ENCODE measurements around the gene LRRC2.

The LRRC2 gene

GRCh38 chr3:46471371-46471914 is 94.7 kb downstream of the LRRC2 start:
- no peak for DNase-seq

DNA sequence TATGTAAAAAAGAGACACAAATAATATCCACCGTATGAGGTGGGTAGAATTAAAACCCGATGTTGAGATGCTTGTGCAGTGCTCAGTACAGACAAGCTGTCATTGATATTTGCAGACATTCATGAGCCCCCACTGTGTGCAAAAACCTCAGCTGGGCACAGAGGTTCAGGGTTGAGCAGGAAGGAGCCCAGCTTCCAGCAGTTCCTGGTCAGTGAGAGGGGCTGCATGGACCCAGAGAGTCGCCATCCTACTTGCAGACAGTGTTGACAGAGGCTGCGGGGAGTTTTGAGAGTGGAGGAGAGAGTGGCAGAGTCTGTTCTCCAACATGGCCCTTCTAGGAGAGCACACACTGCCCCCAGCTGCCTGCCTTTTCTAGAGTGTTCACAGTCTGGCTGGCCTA is 95.3 kb downstream of the LRRC2 start:
- DNase-seq = no peak

DNA sequence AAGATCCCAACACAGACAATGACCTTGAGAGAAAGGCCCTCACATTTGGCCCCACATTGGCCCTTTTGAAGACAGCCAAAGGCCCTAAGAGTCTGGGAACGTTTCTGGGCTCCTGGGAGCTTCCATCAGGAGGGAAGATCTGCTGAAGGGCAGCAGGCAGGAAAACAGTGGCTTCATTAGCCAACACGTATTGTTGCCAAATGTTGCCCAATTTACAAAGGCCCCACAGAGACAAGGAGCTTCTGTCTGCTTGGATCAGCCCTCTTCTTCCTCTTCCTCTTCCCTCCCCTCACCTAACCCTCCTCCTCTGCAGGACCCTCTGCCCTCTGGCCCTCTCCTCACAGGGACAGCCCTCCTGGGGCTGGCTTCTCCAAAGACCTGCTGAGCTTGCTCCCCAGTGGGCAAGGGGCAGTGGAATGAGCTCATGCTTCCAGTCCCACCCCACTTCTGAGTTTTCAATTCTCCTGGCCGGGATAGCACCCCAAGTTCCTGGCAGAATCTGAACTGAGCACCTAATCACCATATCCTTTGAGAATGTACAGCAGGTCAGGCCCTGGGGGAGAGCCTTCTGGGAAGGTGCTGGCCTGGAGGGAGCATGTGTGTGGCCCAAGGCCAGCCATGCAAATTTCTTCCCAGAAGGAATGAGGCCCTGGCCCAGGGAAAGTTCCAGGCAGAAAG is 96.3 kb downstream of the LRRC2 start:
- no peak for DNase-seq

DNA sequence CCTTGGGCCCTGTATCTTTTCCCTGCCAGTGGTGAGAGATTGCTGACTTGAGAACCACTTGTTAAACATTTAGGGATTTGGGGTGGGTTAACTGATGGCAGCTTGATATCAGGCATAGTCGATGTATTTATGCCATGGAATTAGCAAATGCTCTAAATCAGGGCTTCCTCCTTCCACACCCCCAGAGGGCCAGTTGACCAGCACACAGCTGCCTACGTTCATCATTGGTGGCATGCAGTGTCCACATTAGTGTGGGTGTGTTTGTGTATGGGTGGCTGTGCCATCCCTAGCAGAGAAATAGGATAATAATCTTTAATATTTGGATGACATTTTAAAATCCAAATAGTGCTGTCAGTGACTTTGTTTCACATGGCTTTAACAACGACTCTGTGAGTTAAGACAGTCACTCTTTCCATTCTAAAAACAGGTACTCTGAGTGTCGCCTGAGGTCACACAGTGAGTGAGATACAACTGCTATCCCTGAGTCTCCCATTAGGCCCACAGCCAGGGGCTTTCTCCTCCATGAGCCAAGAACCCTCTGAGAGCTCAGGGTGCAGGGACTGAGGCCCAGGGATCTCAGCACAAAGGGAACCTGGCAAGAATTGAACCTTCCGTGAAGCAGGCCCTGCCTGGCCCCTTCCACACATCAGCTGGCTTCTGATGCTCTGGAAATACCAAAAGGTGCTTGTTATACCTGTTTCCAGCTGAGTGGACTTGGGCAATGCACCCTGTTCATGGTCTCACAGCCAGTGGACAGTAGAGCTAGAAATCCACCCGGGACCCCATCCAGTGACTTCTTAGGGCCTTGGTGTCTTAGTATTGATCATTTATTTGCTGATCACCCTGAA is 97.1 kb downstream of the LRRC2 start:
- no peak for DNase-seq

- no peak for DNase-seq
These were observed 98.5 kb downstream of the LRRC2 start for GRCh38 chr3:46467562-46467961.

DNA sequence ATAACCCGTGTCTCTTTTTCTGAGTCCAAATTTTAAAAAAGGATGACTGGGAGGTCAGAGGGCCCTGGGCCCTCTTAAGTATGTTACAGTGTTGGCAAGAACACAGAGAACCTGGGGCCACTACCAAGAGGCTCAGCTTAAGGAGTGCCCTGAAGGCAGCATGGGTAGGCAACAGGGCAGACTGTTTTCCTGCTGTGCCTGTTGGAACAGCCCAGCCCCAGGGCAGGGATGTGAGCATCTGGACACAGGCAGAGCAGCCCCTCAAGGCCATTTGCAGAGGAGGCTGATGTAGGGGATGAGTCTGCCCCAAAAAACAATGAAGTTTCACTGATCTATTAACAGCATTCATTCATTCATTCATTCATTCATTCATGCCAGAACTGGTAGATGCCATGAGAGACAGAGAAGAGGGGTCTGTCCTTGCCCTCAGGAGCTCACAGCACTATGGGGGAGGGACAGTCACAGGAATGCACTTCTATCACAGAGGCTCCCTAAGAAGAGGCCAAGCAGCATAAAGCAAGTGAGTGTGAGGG is 99.2 kb downstream of the LRRC2 start:
- no peak for DNase-seq

DNA sequence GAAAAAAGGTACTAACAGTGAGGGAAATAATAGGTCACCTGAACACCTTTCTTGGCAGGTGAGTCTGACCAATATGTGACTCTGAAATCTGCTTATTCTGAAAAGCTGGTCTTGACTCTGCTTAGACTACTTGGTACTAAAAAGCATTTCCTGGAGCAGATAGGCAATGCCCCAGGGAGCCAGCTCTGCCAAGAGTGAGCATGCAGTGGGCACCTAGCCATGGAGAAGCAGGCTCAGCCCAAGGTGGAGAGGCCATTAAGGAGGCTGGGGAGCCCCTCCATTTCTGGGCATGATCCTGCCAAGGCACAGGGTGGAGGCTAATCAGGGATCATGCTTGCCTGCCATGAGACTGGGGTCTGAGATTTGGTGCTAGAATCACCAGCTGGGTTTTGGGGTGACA is 99.8 kb downstream of the LRRC2 start:
- no peak for DNase-seq
